AG10803 (cell line): ENCODE results near the gene NID1.

Experiments
- DNase-seq: peaks from one replicate; pipeline ENCODE4 v3.0.0; 2010; ENCODE audit warnings: low read depth
- H3K4me3 ChIP-seq: 2 replicates; pipeline ENCODE4 v1.5.1; 2011; ENCODE audit warnings: mild to moderate bottlenecking, low read length, control low read depth
- CTCF ChIP-seq: conservative IDR thresholded peaks from 2 replicates; pipeline ENCODE4 v1.5.1; 2011; ENCODE audit warnings: mild to moderate bottlenecking, low read length, control low read depth, inconsistent platforms

NID1 gene

GRCh38 chr1:235935235-235936225 lies 129.4 kb downstream of the NID1 start:
- no peak for TF ChIP-seq CTCF
- no peak overlapping the region for H3K4me3 ChIP-seq
- no peak for DNase-seq

- no peak overlapping the region for H3K4me3 ChIP-seq
- no peak for DNase-seq
- no peak for TF ChIP-seq CTCF
These were observed 131.1 kb downstream of the NID1 start for GRCh38 chr1:235933766-235934116.

GRCh38 chr1:235933017-235933765 lies 131.7 kb downstream of the NID1 start:
- TF ChIP-seq CTCF, result no peak
- H3K4me3 ChIP-seq, result no peak overlapping the region
- no peak for DNase-seq

- TF ChIP-seq CTCF, result no peak
- DNase-seq, result no peak
- H3K4me3 ChIP-seq, result no peak overlapping the region
These were observed 132.8 kb downstream of the NID1 start for GRCh38 chr1:235932090-235932510.

GRCh38 chr1:235931171-235931738 lies 133.6 kb downstream of the NID1 start:
- no peak for TF ChIP-seq CTCF
- DNase-seq, result no peak
- H3K4me3 ChIP-seq, result no peak overlapping the region

- no peak for DNase-seq
- TF ChIP-seq CTCF, result no peak
- no peak overlapping the region for H3K4me3 ChIP-seq
These were observed 134.3 kb downstream of the NID1 start for GRCh38 chr1:235930543-235930942.
